Anterior cingulate cortex (tissue), 58 donors: ENCODE measurements around the gene BTBD16.

Experiments used
- DNase-seq, 58 donors: peaks; one replicate each; lab custom pipeline; 2025; lab: John Stamatoyannopoulos, UW

The BTBD16 gene

GRCh38 chr10:122292376-122292775 lies 21.3 kb downstream of the BTBD16 start:
- DNase-seq: no peak

- no peak for DNase-seq
Measured at GRCh38 chr10:122293156-122293960, 22.3 kb downstream of the BTBD16 start.

- DNase-seq: no peak
Measured at GRCh38 chr10:122293961-122294380, 22.9 kb downstream of the BTBD16 start.

GRCh38 chr10:122294511-122295450 lies 23.7 kb downstream of the BTBD16 start:
- no peak for DNase-seq

- no peak for DNase-seq
Measured at GRCh38 chr10:122295451-122295809, 24.3 kb downstream of the BTBD16 start.

- DNase-seq: no peak
Measured at GRCh38 chr10:122296363-122297120, 25.4 kb downstream of the BTBD16 start.

GRCh38 chr10:122297583-122297982 lies 26.5 kb downstream of the BTBD16 start:
- no peak for DNase-seq

- DNase-seq: no peak
Measured at GRCh38 chr10:122298206-122298597, 27.1 kb downstream of the BTBD16 start.

- peak in 52 of 58 donors; percentile 8 to 77 (median 49) for DNase-seq
Measured at GRCh38 chr10:122298598-122299301, 27.7 kb downstream of the BTBD16 start.

- DNase-seq: no peak
Measured at GRCh38 chr10:122299423-122300075, 28.5 kb downstream of the BTBD16 start.

- no peak for DNase-seq
Measured at GRCh38 chr10:122301055-122301810, 30.1 kb downstream of the BTBD16 start.

GRCh38 chr10:122301811-122302115 lies 30.7 kb downstream of the BTBD16 start:
- DNase-seq: no peak

GRCh38 chr10:122302315-122302714 lies 31.2 kb downstream of the BTBD16 start:
- DNase-seq: no peak

- DNase-seq: peak in 4 of 58 donors; percentile 20 to 66 (median 24)
Measured at GRCh38 chr10:122303271-122304053, 32.4 kb downstream of the BTBD16 start.

GRCh38 chr10:122304054-122304579 lies 33.0 kb downstream of the BTBD16 start:
- no peak for DNase-seq

- DNase-seq: no peak
Measured at GRCh38 chr10:122306282-122306681, 35.2 kb downstream of the BTBD16 start.

- DNase-seq: no peak
Measured at GRCh38 chr10:122306744-122307143, 35.6 kb downstream of the BTBD16 start.
